Body of pancreas (tissue), 4 donors: ENCODE measurements around the gene PNLDC1. TPM values are rescaled to one million over a fixed set of nuclear protein-coding genes. Genes with fewer than 3 reads are reported as not detected.

Source experiments
- ATAC-seq: fragments of 150-250 bp; one replicate; pipeline ENCODE4 v1.9.1; 2016
- DNase-seq, 4 donors: peaks; one replicate each; pipeline ENCODE4 v3.0.0-alpha.2; 2019
- H3K27ac ChIP-seq, 4 donors: fragments of 200-600 bp; sonication (generic); 1 replicate in 3 of 4; 2 replicates in 1 of 4; pipeline versions ENCODE4 v1.5.1 to v1.6.1; 2016 to 2019; ENCODE audit warnings: mild to moderate bottlenecking in 1 of 4, mixed read lengths in 1 of 4, moderate library complexity in 1 of 4
- H3K27me3 ChIP-seq, 2 donors: fragments of 200-600 bp; sonication (generic); one replicate each; pipeline ENCODE4 v1.6.0; 2016; ENCODE audit warnings: mild to moderate bottlenecking in 1 of 2
- H3K36me3 ChIP-seq, 2 donors: fragments of 200-600 bp; sonication (generic); replicated peaks in 1 of 2; 2 replicates each; pipeline ENCODE4 v1.5.1; 2016; ENCODE audit warnings: low read depth in 2 of 2; ENCODE audit not compliant: insufficient read depth in 1 of 2
- H3K4me1 ChIP-seq: fragments of 200-600 bp; sonication (generic); one replicate; pipeline ENCODE4 v1.6.0; 2016
- H3K4me3 ChIP-seq, 2 donors: fragments of 200-600 bp; sonication (generic); 1 replicate in 1 of 2; 2 replicates in 1 of 2; pipeline ENCODE4 v1.5.1; 2016 to 2019
- H3K9me3 ChIP-seq, 3 donors: fragments of 200-600 bp; sonication (generic); 1 replicate in 2 of 3; 2 replicates in 1 of 3; pipeline ENCODE4 v1.5.1; 2016
- POLR2A ChIP-seq, 3 donors: fragments of 450-650 bp; IDR thresholded peaks; one replicate each; pipeline ENCODE4 v1.6.1; 2016; ENCODE audit warnings: antibody characterized with exemption in 3 of 3, mild to moderate bottlenecking in 2 of 3
- WGBS, 2 donors: methylation state at CpG; one replicate each; pipeline ENCODE4 v1.1.5; 2017; 5-methylcytosine and 5-hydroxymethylcytosine counted together
- intact Hi-C: fragments of 100-400 bp; cut with DNase I; formaldehyde crosslinking; loops from one replicate; pipeline ENCODE4 v1.15.1; 2023
- total RNA-seq, 2 donors: library from RNA; depleted of rRNA; stranded (reverse); fragments of >200 nt; gene quantifications; one replicate each; pipeline ENCODE4 v1.1.0, GENCODE V29; 2016
- TF ChIP-seq, protein P1 (sequence below), 7 experiments: fragments of 450-650 bp in 4 of 7; fragments of 200-600 bp in 3 of 7; sonication (generic) in 3 of 7; IDR thresholded peaks; one replicate each; pipeline ENCODE4 v1.5.1; 2016 to 2019; ENCODE audit warnings: antibody characterized with exemption in 7 of 7

PNLDC1 gene
- total RNA-seq, 2 donors from 2014 or later = 0.52 TPM; not detected in 1

- Histone ChIP-seq H3K9me3 (no peaks in the 10 kb centered on the region), H3K36me3 (peaks cover 0 to 38% of the 10 kb centered on the region in 2 donors), H3K27ac (no peak overlapping the region), H3K27me3 (no peaks in the 10 kb centered on the region), H3K4me3 (no peak overlapping the region), H3K4me1 (no peaks in the 10 kb centered on the region)
- DNase-seq = no peak
- ATAC-seq = no peak
- WGBS, 2 donors = 44 to 55% methylated on average over 1 of the region's 1 CpG
- TF ChIP-seq, protein P1, sequence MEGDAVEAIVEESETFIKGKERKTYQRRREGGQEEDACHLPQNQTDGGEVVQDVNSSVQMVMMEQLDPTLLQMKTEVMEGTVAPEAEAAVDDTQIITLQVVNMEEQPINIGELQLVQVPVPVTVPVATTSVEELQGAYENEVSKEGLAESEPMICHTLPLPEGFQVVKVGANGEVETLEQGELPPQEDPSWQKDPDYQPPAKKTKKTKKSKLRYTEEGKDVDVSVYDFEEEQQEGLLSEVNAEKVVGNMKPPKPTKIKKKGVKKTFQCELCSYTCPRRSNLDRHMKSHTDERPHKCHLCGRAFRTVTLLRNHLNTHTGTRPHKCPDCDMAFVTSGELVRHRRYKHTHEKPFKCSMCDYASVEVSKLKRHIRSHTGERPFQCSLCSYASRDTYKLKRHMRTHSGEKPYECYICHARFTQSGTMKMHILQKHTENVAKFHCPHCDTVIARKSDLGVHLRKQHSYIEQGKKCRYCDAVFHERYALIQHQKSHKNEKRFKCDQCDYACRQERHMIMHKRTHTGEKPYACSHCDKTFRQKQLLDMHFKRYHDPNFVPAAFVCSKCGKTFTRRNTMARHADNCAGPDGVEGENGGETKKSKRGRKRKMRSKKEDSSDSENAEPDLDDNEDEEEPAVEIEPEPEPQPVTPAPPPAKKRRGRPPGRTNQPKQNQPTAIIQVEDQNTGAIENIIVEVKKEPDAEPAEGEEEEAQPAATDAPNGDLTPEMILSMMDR (IDR thresholded peaks at IDR 0.05) = no peak
- no peak for TF ChIP-seq POLR2A (IDR thresholded peaks at IDR 0.05)
- intact Hi-C loops = no loop called here
These were observed 21.9 kb upstream of the PNLDC1 start for GRCh38 chr6:159778131-159778530.

- TF ChIP-seq, protein P1 (IDR thresholded peaks at IDR 0.05) = no peak
- no peak for TF ChIP-seq POLR2A (IDR thresholded peaks at IDR 0.05)
- Histone ChIP-seq H3K36me3 (peaks cover 0 to 40% of the 10 kb centered on the region in 2 donors), H3K27me3 (no peaks in the 10 kb centered on the region), H3K4me1 (no peaks in the 10 kb centered on the region), H3K4me3 (no peak overlapping the region), H3K27ac (no peak overlapping the region), H3K9me3 (no peaks in the 10 kb centered on the region)
- DNase-seq (no peak), ATAC-seq (no peak)
- intact Hi-C loops = no loop called here
- whole genome bisulfite sequencing, 2 donors = 47 to 56% methylated on average over 3 of the region's 3 CpGs
These were observed 21.5 kb upstream of the PNLDC1 start for GRCh38 chr6:159778542-159779103.

GRCh38 chr6:159788276-159788675, 11.8 kb upstream of the PNLDC1 start:
- Histone ChIP-seq H3K36me3 (peaks cover 0 to 19% of the 10 kb centered on the region in 2 donors), H3K27me3 (no peaks in the 10 kb centered on the region), H3K27ac (peak overlapping the region in 3 of 4 donors; percentile 93 to 100 (median 99)), H3K9me3 (no peaks in the 10 kb centered on the region), H3K4me3 (peak overlapping the region; percentile 96 to 98), H3K4me1 (peaks cover 44% of the 10 kb centered on the region)
- intact Hi-C loops = no loop called here
- ATAC-seq (no peak), DNase-seq (no peak)
- no peak for TF ChIP-seq POLR2A (IDR thresholded peaks at IDR 0.05)
- TF ChIP-seq, protein P1 (IDR thresholded peaks at IDR 0.05) = no peak
- WGBS, 2 donors = 29 to 31% methylated on average over 15 of the region's 15 CpGs

GRCh38 chr6:159788753-159789376, 11.2 kb upstream of the PNLDC1 start:
- DNase-seq (peak; percentile 54 to 68 (median 57)), ATAC-seq (no peak)
- Histone ChIP-seq H3K4me1 (peaks cover 48% of the 10 kb centered on the region), H3K27ac (peak overlapping the region; percentile 86 to 100 (median 96)), H3K9me3 (no peaks in the 10 kb centered on the region), H3K4me3 (peak overlapping the region; percentile 96 to 98), H3K36me3 (peaks cover 0 to 14% of the 10 kb centered on the region in 2 donors), H3K27me3 (no peaks in the 10 kb centered on the region)
- intact Hi-C loops = no loop called here
- TF ChIP-seq POLR2A (IDR thresholded peaks at IDR 0.05) = no peak
- TF ChIP-seq, protein P1 (IDR thresholded peaks at IDR 0.05) = no peak
- WGBS, 2 donors = 0 to 1% methylated on average over 18 to 60 of the region's 60 CpGs
